ENCODE results near the gene ARSB.

The ARSB gene

DNA sequence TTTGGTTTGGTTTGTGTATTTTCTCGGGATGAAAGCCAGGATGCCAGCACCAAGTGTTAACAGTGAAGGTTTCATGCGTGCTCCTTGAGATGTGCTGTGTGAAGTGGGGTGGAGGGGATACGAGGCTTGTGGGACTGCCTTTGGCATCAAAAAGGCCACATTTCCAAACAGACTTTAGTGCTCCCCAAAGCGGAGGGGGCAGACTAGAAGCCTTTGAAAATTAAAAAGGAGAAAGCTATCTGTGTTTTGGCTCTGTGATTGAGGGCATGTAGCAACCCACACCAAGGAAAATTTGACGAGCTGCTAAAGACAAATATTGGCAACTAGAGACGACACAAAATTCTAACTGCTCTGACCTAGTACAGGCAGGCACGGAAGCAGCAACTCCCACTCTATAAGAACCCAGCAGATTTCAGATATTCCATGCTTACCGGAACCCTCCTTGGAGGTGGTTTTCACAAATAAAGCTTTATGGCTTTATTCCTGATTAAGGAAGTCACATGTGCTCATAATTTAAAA is 154.5 kb downstream of the ARSB start:
- DNase-seq, result no peak

DNA sequence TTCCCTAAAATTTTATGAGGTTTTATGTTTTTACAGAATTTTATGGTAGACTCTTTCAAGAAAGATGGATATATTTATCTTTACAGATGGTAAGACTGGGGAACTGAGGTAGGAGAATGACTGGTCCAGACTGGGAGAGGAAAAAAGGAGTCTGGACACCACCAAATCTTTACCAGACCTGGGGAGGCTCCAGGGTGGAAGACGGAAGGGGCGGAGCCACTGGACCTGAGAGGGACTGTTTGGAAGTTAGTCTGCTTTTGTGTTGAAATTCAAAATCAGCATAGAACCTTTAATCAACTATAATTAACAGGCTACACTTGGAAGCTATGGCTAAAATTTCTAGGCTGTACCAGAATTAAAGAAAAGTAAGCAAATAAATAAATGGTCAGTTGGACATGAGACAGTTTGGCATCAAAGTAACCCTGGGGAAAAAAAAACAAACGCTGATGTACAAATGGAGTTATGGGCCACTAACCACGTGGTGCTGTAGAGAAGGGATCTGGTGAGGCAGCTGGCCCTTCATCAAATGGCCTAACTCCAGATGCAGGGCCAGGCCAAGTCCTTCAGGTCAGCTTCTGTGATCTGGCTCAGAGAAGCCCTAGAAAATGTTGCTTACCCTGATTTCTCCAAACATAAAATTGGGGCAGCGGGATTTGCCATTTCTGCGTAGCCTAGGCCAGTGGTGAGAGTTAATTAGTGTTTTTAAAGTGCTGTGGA is 155.1 kb downstream of the ARSB start:
- DNase-seq, result no peak

DNA sequence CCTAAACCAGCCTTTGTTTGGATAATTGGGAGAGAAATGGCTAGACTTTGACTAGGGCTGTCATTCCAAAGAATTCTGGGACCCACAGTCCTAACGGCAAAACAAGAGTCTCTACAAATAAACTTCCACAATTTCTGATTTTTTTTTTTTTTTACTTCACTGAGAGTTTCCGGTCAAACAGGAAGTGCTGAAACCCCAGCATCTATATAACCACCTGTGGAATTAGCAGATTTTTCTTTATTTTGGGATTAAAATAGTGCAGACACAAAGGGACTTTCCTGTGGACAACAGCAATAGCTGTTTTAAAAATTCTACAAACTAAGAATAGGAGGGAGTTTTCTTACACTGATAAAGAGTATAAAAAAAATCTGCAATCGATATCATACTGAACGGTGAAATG is 157.4 kb downstream of the ARSB start:
- no peak for DNase-seq

DNA sequence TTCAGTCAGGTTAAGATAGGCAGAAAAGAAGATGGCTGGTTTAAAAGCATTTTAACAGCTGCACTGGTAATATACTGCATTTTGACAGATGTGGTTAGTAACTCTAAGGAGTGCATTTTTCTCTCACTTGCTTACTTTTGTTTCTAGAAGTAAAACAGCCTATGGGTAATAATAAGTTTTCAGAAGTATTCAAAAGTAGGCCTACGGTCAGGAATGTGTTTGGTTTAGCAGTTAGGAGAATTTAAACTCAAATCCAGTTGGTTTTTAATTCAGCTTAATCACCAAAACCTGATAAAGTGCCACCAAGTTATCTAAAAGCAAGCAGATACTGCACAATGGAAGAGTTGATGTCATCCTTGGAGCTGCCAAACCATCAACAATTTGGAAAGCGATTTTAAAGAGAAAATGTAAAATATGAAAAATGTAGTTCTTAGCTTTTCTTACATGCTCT is 160.3 kb downstream of the ARSB start:
- no peak for DNase-seq

DNA sequence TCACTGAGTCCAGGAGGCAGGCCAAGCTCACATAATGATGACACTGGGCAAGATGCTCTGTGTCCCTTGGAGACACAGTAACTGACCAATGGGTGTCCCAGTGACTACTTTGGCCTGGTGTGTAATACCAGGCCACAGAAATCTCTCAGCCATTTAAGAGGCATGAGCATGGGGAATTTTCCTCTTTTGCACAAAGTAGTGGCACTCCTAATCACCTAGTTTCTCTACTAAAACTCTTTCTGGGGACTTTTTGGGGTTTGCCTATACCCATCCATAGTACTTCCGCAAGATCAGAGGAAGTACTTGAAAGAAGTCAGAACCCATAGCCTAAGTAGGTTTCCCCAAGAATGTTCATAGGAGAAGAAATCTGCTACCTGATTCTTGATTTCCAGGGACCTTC is 161.9 kb downstream of the ARSB start:
- DNase-seq, result no peak

DNA sequence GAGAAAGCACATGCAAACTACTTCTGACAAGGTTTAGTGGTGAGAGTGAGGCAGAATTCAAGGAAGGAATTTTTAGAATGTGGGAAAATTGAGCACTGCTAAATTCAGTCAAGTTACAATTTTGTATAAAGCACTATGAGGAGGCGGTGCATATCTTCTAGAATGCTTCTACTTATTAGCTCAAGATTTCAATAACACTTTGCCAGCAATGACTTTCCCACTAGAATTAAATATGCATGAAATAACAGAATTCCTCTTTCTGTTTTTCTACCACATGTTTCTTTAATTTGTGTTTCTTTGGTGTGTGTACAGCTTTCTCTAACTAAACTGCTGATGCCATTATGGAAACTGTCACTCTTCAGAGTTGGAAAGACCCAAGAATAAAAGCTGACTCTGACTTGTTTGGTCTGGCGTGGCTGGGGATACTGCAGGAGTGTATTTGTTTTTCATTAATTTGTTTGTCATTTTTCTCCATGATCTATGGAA is 163.5 kb downstream of the ARSB start:
- DNase-seq, result no peak

DNA sequence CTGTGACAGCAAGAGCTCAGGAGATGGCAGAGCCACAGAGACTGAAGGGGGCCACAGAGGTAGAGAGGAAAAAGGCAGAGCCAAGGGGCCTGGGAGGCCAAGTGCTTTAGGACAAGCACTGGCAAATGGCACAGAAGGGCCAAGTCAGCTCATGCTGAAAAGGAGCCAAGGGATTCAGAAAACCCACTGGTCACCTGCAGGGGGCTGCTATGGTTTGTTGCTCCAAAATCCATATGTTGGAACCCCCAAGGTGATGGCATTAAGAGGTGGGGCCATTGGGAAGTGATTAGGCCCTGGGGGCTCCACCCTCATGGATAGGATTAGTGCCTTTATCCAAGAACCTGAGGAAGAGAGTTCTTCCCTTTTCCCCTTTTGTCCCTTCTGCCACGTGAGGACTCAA is 165.4 kb downstream of the ARSB start:
- DNase-seq, result no peak

DNA sequence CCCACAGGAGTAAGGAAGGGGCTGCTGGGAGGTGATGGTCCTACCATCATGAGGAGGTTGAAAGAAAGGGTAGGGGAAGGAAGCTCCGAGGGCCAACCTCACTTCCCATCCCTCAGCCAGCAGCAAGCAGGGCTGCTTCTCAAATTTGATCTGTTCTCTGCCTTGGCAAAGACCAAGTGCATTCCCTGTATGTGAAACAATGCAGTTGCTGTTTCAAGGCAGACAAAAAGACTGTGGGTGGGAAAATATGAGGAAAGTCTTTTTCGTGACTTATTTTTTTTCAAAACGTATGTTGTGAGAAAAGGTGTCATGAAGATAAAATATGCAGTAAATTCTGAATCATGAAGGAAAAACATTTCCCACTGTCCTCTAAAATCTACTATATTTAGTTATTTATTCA is 165.9 kb downstream of the ARSB start:
- DNase-seq, result no peak

DNA sequence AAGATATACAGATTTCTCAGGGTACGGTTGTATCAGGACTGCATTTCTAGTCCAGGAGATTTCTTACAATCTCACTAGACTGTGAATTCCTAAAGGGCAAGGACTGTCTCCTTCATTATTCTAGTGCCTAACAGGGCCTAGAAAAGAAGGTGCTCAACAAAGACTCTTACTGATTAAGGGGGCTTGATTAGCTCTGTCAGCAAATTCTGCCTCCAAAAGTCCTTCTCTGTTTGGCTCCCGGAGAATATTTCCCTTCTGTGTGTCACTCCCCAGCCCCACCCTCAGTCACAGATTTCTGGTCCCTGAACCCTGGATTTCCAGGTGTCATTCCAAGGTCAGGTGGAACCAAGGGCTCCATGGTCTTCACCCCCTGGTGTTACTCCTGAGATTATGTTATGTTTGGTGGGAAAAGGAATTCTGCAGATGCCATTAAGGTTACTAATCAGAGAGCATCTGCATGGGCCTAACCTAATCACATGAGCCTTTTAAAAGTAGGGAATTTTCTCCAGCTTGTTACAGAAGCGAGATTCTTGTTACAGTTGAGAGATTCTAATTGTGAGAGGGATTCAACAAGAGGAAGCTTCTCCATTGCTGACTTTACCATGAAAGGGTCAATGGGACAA is 168.9 kb downstream of the ARSB start:
- no peak for DNase-seq

DNA sequence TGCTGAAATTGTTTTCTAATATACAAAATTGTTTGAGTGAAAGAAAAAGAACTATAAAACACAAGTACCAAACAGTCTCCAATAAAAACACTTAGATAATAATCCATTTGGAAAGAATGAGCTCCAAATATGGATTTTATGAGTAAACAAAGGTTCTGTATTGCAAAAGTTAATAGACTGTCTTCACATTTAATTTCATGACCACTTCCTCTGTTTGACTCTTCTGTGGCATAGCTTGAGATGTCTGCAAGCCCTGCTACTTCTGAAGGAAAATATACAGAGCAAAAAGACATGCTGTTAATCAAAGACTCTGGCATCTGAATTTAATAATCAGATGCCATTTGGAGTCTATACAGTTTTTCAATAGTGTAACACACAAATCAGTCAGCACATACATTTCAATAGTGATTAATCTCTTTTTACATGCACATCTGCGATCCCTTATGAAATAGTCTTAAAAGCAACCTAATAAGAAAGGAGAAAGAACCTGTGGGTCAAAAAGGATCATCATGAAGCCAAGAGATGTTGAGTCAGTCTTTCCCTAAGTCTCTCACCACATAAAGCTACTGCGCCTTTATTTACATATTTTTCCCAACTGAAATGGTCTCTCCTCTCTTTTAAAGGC is 171.1 kb downstream of the ARSB start:
- no peak for DNase-seq

DNA sequence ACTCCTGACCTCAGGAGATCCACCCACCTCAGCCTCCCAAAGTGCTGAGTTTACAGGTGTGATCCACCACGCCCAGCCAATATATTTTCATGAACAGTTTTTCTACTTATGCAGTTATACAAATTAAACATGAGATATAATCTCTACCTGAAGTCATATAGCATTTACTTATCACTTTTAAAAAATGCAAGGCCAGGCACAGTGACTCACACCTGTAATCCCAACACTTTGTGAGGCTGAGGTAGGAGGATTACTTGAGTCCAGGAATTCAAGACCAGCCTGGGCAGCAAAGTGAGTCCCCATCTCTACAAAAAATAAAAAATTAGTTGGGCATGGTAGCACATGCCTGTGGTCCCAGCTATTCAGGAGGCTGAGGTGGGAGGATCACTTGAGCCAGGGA is 171.8 kb downstream of the ARSB start:
- DNase-seq, result no peak

DNA sequence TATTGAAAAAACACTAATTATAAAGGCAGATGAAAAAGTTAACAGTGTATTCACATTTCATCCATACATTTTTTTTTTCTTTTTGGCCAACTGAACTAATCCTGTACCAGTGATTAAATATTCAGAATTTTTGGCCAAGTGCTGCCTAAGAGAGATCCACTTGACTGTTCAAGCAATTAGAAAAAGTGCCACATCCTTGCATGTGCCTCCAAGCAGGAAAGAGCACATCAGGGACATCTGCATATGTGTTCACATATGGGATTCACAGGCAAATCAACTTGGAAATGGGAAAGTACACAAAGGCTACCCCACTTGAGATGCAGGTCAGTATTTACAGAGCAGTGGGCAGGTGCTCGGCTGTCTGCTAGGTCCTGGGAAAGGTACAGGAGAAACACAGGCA is 173.2 kb downstream of the ARSB start:
- DNase-seq, result no peak

DNA sequence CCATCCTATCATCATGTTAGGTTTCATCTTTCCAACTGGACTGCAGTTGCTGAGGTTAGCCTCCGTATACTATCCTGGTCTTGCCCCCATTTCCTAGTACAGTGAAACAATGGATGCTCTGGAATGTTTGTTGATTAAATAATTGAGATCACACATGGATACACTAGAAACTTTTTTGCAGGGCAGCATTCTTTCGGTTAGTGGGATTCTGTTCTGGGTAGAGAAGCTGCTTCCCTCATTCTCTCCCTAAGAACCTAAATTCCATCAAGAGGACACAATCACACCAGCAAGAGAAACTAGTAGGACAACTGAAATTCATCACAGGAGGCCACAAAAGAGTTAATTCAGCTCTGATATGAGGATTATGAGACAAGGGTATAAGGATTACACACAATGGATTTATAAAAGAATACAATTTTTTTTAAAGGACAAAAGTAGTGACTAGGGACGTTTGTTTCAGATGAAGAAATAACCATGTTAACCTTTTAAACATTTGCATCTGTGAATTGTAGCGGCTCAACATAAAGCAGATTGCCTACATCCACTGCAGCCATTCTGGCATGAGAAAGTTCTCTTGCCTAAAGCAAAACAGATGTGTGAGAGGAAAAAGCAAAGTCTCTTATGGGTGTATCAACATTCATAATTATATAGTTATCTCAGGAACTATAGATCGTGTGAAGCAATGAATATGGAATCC is 173.8 kb downstream of the ARSB start:
- no peak for DNase-seq

DNA sequence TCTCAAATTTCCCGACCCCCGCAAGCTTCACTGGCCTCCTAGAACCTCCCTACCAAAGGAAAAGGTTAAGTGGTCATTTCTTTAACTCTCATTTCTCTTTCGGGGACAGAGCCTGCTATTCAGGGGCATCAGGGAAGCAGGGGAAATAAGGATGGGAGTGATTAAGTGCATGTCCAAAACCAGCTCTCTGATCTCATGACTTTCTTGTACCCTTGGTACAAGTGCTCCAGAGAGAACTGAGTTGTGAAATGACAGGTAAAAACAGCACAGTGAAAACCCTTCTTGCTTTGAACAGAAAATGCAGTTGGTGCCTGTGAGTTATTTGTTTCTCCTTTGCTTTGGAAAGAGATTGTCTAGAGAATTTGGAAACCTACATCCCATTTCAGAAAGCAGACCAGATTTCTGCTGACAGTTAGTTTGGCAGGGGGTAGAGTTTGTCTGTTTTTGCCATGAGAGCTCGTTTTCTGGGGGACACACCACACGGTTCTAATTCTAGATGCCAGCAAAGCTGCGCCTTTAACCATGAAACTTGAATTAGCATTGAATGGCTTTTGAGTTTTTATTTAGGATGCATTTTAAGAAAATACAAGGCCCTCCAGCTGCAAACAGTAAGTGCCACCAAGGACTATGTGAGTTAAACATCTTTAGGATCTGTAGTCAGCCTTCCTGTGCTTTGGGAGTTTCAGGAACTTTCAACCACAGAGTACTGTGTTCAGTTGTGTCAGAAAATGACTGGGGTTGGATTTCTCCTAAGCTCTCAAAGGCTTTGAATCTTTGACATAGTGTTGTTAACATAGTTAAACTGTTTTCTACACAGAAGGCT is 174.8 kb downstream of the ARSB start:
- no peak for DNase-seq

DNA sequence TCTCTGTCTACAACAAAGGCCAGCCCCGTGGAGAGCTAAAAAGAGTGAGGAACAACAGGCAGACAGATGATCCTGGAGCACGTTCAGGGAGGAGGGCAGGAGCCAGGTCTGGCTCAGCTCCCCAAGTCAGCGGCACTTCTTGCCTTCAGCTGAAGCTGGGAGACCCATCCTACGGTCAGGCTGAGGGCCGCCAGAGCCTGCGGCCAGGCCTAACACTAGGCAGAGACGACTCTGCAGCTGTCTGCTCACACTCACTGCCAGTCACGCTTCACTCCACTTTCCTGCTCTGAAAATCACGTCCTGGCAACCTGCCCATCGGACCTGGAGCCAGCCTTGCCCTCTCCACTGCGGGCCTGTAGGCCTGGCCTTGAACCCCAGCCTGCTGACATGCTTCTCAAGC is 175.7 kb downstream of the ARSB start:
- DNase-seq, result no peak

DNA sequence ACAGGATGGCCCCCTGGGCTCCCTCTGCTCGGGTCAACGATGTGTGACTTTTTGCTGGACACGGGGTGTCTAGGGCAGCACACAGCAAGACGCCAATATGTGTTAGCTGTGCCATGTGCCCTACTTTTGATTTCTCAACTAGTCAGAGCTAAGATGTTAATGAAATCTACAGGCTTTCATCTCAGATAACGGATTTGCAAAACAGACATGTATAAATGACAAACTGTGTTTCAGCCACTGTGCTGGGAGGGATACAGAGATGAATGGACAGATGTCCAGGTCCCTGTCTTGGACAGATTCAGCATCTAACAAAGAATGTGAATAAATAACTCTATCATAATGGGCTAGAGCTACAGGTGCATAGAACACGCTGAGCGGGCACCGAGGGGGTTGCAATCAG is 176.3 kb downstream of the ARSB start:
- DNase-seq, result no peak

DNA sequence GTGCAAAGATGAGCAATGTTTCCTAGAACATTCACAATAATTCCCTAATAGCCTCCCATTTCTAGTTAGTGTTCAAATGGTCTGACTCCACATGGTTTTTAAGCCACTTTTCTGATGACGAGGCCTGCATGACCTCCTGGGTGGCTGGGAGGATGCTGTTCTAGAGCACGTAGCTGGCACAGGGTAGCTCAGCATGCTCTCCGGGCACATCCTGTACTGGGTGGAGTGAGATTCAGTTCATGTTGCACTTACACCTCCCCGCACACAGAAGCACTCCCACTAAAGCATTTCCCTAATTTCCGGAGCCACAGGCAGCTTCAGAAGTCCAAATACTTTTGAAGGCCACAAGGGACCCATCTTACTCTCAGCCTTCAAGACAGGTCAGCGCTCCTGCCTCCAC is 176.7 kb downstream of the ARSB start:
- no peak for DNase-seq

DNA sequence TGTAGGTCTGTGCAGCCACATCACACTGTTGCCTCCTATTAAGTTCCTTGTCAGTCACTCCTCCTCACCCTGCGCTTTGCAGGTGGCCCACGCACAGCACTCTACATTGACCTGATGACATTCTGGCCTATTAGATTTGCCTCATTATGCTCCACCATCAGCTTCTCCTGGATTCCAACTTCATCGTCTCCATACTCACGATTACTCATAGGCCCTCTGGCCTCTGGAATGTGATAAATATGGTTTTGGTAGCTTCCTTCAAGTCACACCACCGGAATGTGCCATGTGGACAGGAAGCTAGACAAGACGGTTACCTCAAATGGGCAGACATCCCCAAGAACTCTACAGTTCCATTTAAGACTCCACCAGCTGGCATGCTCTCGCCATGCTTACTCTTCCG is 178.6 kb downstream of the ARSB start:
- no peak for DNase-seq

DNA sequence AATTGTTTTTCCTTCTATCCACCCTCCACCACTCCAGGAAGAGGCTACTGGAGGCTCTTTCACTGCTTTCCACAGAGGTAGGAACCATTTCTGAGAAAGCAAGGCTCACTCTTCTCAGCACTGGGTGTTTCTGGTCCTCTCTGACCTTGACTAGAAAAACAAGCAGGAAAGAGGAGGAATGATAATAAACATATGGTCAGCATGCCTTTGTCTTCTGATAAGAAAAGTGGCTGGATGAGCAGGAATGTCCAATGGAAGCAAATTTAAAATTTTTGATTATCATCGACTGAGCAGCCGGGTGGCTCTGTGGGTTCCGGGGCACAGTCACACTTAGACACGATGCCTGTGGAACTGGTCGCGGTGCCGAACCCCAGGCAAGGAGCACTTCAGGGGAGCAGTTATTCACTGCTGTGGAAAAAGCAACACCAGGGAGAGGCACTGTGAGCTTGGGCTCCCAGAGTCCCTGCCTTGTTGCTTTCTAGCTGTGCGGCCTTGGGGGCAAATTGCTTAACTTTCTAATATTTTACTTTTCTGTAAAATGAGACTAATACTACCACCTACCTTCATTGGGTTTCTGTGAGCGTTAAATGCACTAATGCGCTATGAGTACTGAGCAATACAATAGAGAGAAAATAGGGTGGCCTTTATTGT is 179.5 kb downstream of the ARSB start:
- DNase-seq, result no peak

DNA sequence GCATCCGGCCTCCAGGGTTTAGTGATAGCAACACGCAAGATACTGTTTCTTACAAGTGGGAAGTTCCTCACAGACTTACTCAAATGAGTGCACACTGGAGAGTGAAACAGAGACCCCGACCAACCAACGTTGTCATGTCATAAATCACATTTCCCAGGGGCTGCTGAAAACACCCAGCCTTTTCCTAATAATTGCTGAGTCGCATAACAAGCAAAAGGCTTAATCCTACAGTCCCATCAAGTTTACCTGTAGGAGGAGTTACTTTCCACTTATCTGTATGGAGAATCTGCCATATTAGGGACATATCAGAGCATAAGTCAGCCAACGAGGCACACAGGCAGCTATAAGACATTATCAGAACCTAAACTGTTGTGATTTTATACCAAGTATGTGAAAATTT is 180.1 kb downstream of the ARSB start:
- no peak for DNase-seq

DNA sequence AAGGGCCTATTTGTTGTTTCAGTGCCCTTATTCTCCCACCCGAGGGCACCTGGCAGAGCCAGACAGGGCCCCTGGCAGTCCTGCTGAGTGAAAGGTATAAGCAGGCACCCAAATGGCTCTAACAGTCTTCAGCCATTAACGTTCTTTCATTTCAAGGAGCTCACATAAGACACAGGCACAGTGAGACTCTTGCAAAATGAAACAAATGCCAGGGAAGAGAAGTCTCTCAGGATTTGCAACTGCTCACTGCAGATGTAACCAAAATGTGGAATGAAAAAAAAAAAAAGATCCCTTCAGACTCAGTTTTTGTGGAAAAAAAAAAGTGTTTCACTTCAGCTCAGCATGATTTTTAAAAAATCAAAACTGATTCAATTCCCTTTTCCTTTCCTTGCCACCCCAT is 181.2 kb downstream of the ARSB start:
- no peak for DNase-seq

DNA sequence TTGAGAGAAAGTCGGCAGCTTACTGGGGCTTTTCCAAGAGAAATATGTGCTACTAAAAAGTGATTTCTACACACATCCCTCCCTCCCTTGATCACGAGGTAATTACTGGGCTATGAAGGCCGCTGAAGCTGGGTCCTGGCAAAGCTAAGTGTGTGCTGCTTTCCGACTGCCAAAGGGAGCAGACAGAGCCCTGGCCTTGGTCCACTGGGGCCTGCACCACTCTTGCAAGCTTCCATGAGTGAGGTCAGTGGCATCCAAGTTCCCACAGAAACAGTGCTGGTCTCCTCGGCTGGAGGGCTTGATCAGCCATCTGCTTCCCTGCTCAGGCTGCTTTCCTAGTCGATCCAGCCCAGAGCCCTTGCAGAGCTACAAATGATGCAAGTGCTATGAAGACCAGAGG is 181.8 kb downstream of the ARSB start:
- no peak for DNase-seq

All from T-helper 1 cell (primary cell).